HCT116 (cell line): Measurements from ENCODE around the gene SCFD2.

Source experiments
- CBX3 ChIP-seq: IDR thresholded peaks from 2 replicates; pipeline ENCODE4 v1.6.1; 2012; ENCODE audit warnings: low read depth
- CEBPB ChIP-seq: IDR thresholded peaks from 2 replicates; pipeline ENCODE4 v1.6.1; 2012; ENCODE audit warnings: low read depth
- ELF1 ChIP-seq: IDR thresholded peaks from 2 replicates; pipeline ENCODE4 v1.6.1; 2012; ENCODE audit warnings: low read depth, borderline replicate concordance
- EZH2 ChIP-seq: fragments of 200-600 bp; sonication (generic); IDR thresholded peaks from 2 replicates; pipeline ENCODE4 v1.6.1; 2017; ENCODE audit warnings: antibody characterized with exemption, mixed run types
- EZH2phosphoT487 ChIP-seq: fragments of 200-600 bp; IDR thresholded peaks from 2 replicates; pipeline ENCODE4 v1.6.1; 2018; ENCODE audit warnings: antibody characterized with exemption, borderline replicate concordance
- FOSL1 ChIP-seq: IDR thresholded peaks from 2 replicates; pipeline ENCODE4 v1.6.1; 2012; ENCODE audit warnings: low read depth
- POLR2A ChIP-seq: IDR thresholded peaks from 2 replicates; pipeline ENCODE4 v1.7.0; 2011; ENCODE audit warnings: borderline replicate concordance; ENCODE audit not compliant: insufficient read depth, insufficient read length; ENCODE audit errors: extremely low read depth
- POLR2AphosphoS5 ChIP-seq: IDR thresholded peaks from 2 replicates; pipeline ENCODE4 v1.6.1; 2011; ENCODE audit warnings: mild to moderate bottlenecking, low read depth, low read length, moderate library complexity
- RAD21 ChIP-seq: IDR thresholded peaks from 2 replicates; pipeline ENCODE4 v1.6.1; 2012; ENCODE audit warnings: low read depth, mild to moderate bottlenecking
- SRF ChIP-seq: IDR thresholded peaks from 2 replicates; pipeline ENCODE4 v1.6.1; 2012; ENCODE audit warnings: low read depth
- TCF7L2 ChIP-seq: IDR thresholded peaks from 2 replicates; pipeline ENCODE4 v1.7.0; 2011; ENCODE audit warnings: borderline replicate concordance, inconsistent platforms; ENCODE audit not compliant: insufficient read depth, insufficient read length; ENCODE audit errors: extremely low read depth
- TF ChIP-seq, protein P1 (sequence below), 3 experiments: fragments of 200-600 bp in 1 of 3; sonication (generic) in 1 of 3; IDR thresholded peaks in 2 of 3; conservative IDR thresholded peaks in 1 of 3; 2 replicates each; pipeline ENCODE4 v1.5.1; 2012 to 2017; ENCODE audit warnings: low read depth in 2 of 3, low read length in 2 of 3, antibody characterized with exemption in 1 of 3, borderline replicate concordance in 1 of 3, control low read depth in 1 of 3, mild to moderate bottlenecking in 1 of 3, mixed read lengths in 1 of 3, mixed run types in 1 of 3, moderate library complexity in 1 of 3; ENCODE audit not compliant: insufficient read depth in 1 of 3
- TF ChIP-seq, protein P2 (sequence below): IDR thresholded peaks from 2 replicates; pipeline ENCODE4 v1.6.1; 2012; ENCODE audit warnings: low read depth
- TF ChIP-seq, protein P3 (sequence below): IDR thresholded peaks from 2 replicates; pipeline ENCODE4 v1.6.1; 2012

DNA sequence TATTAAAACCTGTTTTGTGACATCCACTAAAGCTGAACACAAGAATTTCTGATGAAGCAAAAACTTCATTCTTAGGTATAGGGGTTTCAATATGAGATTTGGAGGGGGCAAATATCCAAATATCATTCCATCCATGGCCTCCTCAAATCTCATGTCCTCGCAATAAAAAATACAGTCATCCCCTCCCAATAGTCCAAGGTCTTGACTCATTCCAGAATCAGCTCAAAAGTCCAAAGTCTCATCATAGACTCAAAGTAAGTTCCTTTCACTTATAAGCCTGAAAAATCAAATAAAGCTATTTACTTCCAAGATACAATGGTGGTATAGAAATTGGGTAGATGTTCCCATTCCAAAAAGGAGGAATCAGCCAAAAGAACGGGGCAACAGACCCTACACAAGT is 213.4 kb downstream of the SCFD2 start:
- TF ChIP-seq FOSL1: no peak
- TF ChIP-seq, protein P1, sequence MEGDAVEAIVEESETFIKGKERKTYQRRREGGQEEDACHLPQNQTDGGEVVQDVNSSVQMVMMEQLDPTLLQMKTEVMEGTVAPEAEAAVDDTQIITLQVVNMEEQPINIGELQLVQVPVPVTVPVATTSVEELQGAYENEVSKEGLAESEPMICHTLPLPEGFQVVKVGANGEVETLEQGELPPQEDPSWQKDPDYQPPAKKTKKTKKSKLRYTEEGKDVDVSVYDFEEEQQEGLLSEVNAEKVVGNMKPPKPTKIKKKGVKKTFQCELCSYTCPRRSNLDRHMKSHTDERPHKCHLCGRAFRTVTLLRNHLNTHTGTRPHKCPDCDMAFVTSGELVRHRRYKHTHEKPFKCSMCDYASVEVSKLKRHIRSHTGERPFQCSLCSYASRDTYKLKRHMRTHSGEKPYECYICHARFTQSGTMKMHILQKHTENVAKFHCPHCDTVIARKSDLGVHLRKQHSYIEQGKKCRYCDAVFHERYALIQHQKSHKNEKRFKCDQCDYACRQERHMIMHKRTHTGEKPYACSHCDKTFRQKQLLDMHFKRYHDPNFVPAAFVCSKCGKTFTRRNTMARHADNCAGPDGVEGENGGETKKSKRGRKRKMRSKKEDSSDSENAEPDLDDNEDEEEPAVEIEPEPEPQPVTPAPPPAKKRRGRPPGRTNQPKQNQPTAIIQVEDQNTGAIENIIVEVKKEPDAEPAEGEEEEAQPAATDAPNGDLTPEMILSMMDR (IDR thresholded peaks at IDR 0.05 in 2 of 3, conservative IDR thresholded peaks at IDR 0.05 in 1 of 3; ENCODE audit: borderline replicate concordance in 1 of 3, insufficient read depth in 1 of 3, low read depth in 2 of 3, low read length in 2 of 3): no peak
- TF ChIP-seq POLR2AphosphoS5: no peak
- no peak for TF ChIP-seq TCF7L2
- no peak for TF ChIP-seq POLR2A
- TF ChIP-seq EZH2: no peak
- TF ChIP-seq RAD21: no peak
- TF ChIP-seq CBX3: no peak
- no peak for TF ChIP-seq EZH2phosphoT487
- TF ChIP-seq, protein P2, sequence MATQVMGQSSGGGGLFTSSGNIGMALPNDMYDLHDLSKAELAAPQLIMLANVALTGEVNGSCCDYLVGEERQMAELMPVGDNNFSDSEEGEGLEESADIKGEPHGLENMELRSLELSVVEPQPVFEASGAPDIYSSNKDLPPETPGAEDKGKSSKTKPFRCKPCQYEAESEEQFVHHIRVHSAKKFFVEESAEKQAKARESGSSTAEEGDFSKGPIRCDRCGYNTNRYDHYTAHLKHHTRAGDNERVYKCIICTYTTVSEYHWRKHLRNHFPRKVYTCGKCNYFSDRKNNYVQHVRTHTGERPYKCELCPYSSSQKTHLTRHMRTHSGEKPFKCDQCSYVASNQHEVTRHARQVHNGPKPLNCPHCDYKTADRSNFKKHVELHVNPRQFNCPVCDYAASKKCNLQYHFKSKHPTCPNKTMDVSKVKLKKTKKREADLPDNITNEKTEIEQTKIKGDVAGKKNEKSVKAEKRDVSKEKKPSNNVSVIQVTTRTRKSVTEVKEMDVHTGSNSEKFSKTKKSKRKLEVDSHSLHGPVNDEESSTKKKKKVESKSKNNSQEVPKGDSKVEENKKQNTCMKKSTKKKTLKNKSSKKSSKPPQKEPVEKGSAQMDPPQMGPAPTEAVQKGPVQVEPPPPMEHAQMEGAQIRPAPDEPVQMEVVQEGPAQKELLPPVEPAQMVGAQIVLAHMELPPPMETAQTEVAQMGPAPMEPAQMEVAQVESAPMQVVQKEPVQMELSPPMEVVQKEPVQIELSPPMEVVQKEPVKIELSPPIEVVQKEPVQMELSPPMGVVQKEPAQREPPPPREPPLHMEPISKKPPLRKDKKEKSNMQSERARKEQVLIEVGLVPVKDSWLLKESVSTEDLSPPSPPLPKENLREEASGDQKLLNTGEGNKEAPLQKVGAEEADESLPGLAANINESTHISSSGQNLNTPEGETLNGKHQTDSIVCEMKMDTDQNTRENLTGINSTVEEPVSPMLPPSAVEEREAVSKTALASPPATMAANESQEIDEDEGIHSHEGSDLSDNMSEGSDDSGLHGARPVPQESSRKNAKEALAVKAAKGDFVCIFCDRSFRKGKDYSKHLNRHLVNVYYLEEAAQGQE: no peak
- TF ChIP-seq SRF: no peak
- TF ChIP-seq, protein P3, sequence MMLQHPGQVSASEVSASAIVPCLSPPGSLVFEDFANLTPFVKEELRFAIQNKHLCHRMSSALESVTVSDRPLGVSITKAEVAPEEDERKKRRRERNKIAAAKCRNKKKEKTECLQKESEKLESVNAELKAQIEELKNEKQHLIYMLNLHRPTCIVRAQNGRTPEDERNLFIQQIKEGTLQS: no peak
- no peak for TF ChIP-seq ELF1
- no peak for TF ChIP-seq CEBPB
